GM23338 (cell line): ENCODE data around the gene DTX1.

Experiments used
- CREB1 ChIP-seq: fragments of 250-450 bp; sonication (Bioruptor Pico); IDR thresholded peaks from 2 replicates; pipeline ENCODE4 v1.5.0; 2020; ENCODE audit warnings: low read depth, mild to moderate bottlenecking, moderate library complexity
- EZH2 ChIP-seq: fragments of 200-600 bp; sonication (generic); IDR thresholded peaks from one replicate; pipeline ENCODE4 v1.8.0; 2017; ENCODE audit warnings: antibody characterized with exemption, mild to moderate bottlenecking, low read depth; ENCODE audit not compliant: unreplicated experiment
- POLR2AphosphoS5 ChIP-seq: IDR thresholded peaks from 2 replicates; pipeline ENCODE4 v1.6.1; 2016; ENCODE audit warnings: antibody characterized with exemption, low read depth
- STAT1 ChIP-seq: IDR thresholded peaks from one replicate; pipeline ENCODE4 v1.6.1; 2016; ENCODE audit warnings: antibody characterized with exemption; ENCODE audit not compliant: unreplicated experiment
- TF ChIP-seq, protein P1 (sequence below), 2 experiments: fragments of 200-600 bp in 1 of 2; sonication (generic) in 1 of 2; conservative IDR thresholded peaks; 2 replicates each; pipeline versions ENCODE4 v1.5.1 to v1.6.1; 2016 to 2017; ENCODE audit warnings: antibody characterized with exemption in 2 of 2, low read depth in 2 of 2, mild to moderate bottlenecking in 2 of 2, moderate library complexity in 1 of 2
- TF ChIP-seq, protein P2 (sequence below): IDR thresholded peaks from one replicate; pipeline ENCODE4 v1.6.1; 2018; ENCODE audit warnings: antibody characterized with exemption; ENCODE audit not compliant: unreplicated experiment

DNA sequence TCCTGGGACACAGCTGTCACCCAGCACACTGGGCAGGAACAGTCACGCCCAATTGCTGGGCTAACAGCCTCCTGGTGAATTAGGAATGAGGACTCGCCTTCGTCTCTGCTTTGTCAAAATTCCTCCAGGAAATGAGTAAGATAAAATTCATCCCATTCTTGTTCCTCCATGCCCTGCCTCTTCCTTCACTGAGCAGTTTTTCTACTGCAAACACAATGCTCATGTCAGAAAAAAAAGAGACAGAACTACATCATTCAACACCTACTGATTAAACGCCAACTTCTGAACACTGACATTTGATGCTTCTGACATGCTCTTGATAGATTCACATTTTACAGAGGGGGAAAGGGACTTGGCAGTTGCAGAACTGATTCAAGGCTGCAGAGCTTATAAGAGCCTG is 37.5 kb upstream of the DTX1 start:
- TF ChIP-seq, protein P1, sequence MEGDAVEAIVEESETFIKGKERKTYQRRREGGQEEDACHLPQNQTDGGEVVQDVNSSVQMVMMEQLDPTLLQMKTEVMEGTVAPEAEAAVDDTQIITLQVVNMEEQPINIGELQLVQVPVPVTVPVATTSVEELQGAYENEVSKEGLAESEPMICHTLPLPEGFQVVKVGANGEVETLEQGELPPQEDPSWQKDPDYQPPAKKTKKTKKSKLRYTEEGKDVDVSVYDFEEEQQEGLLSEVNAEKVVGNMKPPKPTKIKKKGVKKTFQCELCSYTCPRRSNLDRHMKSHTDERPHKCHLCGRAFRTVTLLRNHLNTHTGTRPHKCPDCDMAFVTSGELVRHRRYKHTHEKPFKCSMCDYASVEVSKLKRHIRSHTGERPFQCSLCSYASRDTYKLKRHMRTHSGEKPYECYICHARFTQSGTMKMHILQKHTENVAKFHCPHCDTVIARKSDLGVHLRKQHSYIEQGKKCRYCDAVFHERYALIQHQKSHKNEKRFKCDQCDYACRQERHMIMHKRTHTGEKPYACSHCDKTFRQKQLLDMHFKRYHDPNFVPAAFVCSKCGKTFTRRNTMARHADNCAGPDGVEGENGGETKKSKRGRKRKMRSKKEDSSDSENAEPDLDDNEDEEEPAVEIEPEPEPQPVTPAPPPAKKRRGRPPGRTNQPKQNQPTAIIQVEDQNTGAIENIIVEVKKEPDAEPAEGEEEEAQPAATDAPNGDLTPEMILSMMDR (conservative IDR thresholded peaks at IDR 0.05; ENCODE audit: low read depth in 2 of 2) = no peak
- TF ChIP-seq CREB1 (CRISPR knock-in tag) (no peak), POLR2AphosphoS5 (no peak), EZH2 (no peak), STAT1 (no peak)
- TF ChIP-seq, protein P2, sequence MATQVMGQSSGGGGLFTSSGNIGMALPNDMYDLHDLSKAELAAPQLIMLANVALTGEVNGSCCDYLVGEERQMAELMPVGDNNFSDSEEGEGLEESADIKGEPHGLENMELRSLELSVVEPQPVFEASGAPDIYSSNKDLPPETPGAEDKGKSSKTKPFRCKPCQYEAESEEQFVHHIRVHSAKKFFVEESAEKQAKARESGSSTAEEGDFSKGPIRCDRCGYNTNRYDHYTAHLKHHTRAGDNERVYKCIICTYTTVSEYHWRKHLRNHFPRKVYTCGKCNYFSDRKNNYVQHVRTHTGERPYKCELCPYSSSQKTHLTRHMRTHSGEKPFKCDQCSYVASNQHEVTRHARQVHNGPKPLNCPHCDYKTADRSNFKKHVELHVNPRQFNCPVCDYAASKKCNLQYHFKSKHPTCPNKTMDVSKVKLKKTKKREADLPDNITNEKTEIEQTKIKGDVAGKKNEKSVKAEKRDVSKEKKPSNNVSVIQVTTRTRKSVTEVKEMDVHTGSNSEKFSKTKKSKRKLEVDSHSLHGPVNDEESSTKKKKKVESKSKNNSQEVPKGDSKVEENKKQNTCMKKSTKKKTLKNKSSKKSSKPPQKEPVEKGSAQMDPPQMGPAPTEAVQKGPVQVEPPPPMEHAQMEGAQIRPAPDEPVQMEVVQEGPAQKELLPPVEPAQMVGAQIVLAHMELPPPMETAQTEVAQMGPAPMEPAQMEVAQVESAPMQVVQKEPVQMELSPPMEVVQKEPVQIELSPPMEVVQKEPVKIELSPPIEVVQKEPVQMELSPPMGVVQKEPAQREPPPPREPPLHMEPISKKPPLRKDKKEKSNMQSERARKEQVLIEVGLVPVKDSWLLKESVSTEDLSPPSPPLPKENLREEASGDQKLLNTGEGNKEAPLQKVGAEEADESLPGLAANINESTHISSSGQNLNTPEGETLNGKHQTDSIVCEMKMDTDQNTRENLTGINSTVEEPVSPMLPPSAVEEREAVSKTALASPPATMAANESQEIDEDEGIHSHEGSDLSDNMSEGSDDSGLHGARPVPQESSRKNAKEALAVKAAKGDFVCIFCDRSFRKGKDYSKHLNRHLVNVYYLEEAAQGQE = no peak
